ENCODE measurements around the gene AGAP3. TPM values are rescaled to one million over a fixed set of nuclear protein-coding genes. Genes with fewer than 3 reads are reported as not detected.
"Not testable (repeated sequence)": the region's sequence is repeated elsewhere in the genome, so short reads cannot be mapped to it uniquely, and the experiment has no call there.

Gene AGAP3
- total RNA-seq: 27.6 TPM

- peak; percentile 92 for DNase-seq
These were observed at the start of gene AGAP3 for GRCh38 chr7:151085691-151086620. AGAP3 (plus strand) TSS chr7:151086475; CDS start chr7:151086742, 267 bp downstream.

GRCh38 chr7:151038951-151039849, 47.1 kb upstream of the AGAP3 start:
- DNase-seq: no peak

DNA sequence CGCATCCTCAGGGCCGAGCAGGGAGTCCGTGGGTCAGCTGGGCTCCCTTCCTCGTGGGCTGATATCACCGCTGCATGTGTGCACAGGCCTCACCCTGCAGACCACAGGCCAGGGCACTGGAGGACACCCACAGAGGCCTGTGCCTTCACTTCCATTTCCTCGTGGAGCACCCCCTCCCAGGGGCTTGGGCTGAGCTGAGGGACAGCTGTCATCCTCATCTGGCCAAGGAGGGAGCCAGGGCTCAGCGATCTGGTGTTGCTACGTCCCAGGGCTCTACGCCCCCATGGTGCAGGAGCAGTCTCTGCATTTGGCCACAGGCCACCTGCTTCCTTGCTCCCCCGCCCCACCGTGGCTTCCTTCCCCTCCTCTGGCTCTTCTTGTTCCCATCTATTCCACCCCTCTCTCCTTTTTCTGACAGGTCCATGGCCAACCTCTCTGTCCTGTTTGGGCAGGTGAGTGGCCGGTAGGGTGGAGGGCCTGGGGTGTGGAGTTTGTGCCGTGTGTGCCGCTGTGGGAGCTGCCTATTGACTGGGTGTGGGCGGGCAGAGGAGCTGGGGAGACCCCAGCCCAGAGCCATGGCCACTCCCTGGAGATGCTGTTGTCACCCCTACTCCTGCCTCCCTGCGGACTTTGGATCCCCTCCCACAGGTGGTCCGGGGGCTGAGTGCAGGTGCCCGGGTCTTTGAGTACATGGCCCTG, 46.3 kb upstream of the AGAP3 start:
- DNase-seq: no peak

- DNase-seq: no peak
These were observed 45.5 kb upstream of the AGAP3 start for GRCh38 chr7:151040616-151041375.

DNA sequence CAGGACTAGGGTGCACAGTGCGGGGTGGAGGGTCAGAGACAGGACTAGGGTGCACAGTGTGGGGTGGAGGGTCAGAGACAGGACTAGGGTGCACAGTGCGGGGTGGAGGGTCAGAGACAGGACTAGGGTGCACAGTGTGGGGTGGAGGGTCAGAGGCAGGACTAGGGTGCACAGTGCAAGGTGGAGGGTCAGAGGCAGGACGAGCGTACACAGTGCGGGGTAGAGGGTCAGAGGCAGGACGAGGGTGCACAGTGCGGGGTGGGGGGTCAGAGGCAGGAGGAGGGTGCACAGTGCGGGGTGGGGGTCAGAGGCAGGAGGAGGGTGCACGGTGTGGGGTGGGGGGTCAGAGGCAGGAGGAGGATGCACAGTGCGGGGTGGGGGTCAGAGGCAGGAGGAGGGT, 42.8 kb upstream of the AGAP3 start:
- not testable (repeated sequence) for DNase-seq

- DNase-seq: no peak
These were observed 42.3 kb upstream of the AGAP3 start for GRCh38 chr7:151043959-151044358.

DNA sequence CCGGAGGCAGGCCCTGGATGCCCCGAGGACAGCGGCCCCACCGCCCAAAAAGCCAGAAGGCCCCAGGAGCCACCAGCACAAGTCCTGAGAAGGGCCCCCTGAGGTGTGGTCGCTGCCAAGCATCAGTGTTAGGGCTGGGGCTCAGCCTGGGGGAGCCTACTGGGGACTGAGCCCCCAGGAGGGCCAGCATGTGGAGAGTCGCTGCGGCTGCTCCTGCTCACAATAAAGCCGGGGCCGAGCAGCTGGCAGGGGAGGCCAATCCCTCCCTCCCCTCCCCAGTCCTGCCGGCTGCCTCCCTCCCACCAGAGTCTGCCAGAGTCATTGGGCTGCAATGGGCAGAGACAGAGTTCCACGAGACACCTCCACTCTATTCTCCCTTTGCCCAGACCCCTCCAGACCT, 41.0 kb upstream of the AGAP3 start:
- no peak for DNase-seq

DNA sequence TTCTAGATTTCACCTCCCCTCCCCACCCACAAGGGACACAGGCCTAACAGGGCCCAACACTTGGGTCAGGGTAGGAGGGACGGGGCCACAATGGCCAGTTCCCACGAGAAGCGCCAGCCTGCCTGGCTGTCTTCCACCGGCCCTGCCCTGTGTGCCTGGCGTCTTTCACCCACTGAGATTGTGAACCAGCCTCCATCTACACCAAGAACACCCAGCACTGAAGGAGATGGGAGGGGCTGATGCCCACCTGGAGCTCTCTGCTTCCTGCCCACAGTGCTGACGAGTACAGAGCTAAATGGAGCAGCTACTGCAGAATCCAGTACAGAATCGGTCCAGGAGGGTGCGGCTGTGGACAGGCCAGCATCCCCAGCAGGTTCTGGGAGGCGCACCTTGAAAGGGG, 40.3 kb upstream of the AGAP3 start:
- no peak for DNase-seq

GRCh38 chr7:151046603-151047573, 39.4 kb upstream of the AGAP3 start:
- DNase-seq: no peak

- DNase-seq: no peak
These were observed 38.1 kb upstream of the AGAP3 start, which contains the start of gene ASIC3 for GRCh38 chr7:151047976-151048815. ASIC3 (plus strand) TSS chr7:151048531; CDS start chr7:151048886, 355 bp downstream.

- DNase-seq: no peak
These were observed 37.3 kb upstream of the AGAP3 start for GRCh38 chr7:151048911-151049463.

DNA sequence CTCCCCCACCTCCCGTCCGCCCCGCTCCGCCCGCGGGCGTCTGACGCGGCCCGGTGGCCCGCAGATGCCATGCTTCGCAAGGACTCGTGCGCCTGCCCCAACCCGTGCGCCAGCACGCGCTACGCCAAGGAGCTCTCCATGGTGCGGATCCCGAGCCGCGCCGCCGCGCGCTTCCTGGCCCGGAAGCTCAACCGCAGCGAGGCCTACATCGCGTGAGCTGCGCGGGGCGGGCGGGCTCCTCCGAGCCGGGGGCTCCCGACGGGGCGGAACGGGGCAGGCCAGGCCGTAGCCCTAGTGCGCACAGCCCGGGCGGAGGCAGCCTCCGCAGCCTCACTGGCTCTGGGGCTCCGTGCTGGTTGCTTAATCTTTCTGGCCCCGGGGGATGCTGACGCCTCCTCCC, 35.2 kb upstream of the AGAP3 start:
- peak; percentile 69 for DNase-seq

DNA sequence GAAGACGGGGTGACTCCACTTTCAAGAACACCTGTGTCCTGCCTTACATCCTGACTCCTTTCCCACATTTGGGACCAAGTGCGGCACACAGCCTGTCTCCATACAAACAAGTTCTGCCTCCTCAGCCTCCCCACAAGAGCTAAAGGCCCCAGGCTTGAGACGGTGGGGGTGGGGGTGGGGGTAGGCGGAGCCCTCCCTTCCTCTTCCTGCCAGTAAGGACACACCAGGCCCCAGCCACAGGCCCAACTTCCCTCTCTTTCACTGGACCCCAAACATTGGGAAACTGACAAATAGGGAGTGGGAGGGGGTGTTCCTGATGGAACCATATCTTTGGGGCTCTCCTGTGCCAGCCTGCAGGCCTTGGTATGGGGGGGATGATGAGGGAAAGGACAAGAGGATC, 33.2 kb upstream of the AGAP3 start:
- DNase-seq: no peak

- no peak for DNase-seq
These were observed 32.5 kb upstream of the AGAP3 start for GRCh38 chr7:151053751-151054150.

DNA sequence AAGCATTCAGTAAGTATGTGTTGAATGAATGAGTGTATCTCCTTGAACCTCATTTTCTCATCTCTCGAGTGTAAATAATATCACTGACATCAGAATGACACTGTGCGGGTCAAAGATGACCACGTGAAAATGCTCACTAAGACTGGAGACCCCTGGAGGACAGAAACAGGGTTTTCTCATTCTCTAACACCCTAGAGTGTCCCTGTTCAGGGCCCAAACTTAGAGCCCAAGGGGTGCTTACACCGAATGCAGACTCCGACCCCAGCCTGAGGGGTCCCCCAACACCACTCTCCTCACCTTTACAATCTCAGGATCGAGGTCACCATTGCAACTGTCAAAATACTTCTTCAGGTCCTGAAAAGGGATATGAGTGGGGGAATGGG, 30.0 kb upstream of the AGAP3 start:
- DNase-seq: no peak

GRCh38 chr7:151056666-151057505, 29.4 kb upstream of the AGAP3 start:
- no peak for DNase-seq

- DNase-seq: no peak
These were observed 28.7 kb upstream of the AGAP3 start, which contains the start of gene CDK5 for GRCh38 chr7:151057506-151057988. CDK5 (minus strand) TSS chr7:151057897; CDS start chr7:151057848, 49 bp downstream.
